H1 (cell line): Measurements from ENCODE around the gene ATCAY. TPM values are rescaled to one million over a fixed set of nuclear protein-coding genes. Genes with fewer than 3 reads are reported as not detected.
"Not testable (repeated sequence)": the region's sequence is repeated elsewhere in the genome, so short reads cannot be mapped to it uniquely, and the experiment has no call there.

Experiments
- CTCF ChIA-PET: fragments of 300-600 bp; sonication (Branson Sonifier 250); formaldehyde crosslinking; loops from one replicate; lab custom pipeline; 2021; ENCODE audit not compliant: partially characterized antibody; lab: Charles Lee
- POLR2A ChIA-PET: fragments of 300-600 bp; sonication (Branson Sonifier 250); formaldehyde crosslinking; loops from one replicate; lab custom pipeline; 2021; ENCODE audit warnings: inconsistent platforms; ENCODE audit not compliant: partially characterized antibody; lab: Charles Lee
- DNase-seq, 2 experiments: peaks; one replicate each; pipeline versions ENCODE4 v3.0.0 to v3.0.0-alpha.2; 2010 to 2022; ENCODE audit warnings: low spot score in 2 of 2, low read depth in 1 of 2, mixed read lengths in 1 of 2
- FAIRE-seq: peaks from 2 replicates; lab custom pipeline; 2011; peaks lifted over from hg19 to GRCh38; lab: Jason Lieb, UNC
- H2AFZ ChIP-seq: 2 replicates; pipeline ENCODE4 v1.8.1; 2012; ENCODE audit warnings: low read length, inconsistent platforms
- H2AK5ac ChIP-seq: 2 replicates; pipeline ENCODE4 v1.6.1; 2013; ENCODE audit warnings: low read depth, low read length
- H2BK120ac ChIP-seq: replicated peaks from 2 replicates; pipeline ENCODE3; 2013; ENCODE audit warnings: low read depth, low read length, inconsistent platforms
- H2BK12ac ChIP-seq: 2 replicates; pipeline ENCODE4 v1.6.1; 2013; ENCODE audit warnings: low read depth, low read length
- H2BK15ac ChIP-seq: 2 replicates; pipeline ENCODE4 v1.6.1; 2013; ENCODE audit warnings: low read length
- H2BK20ac ChIP-seq: 2 replicates; pipeline ENCODE4 v1.6.1; 2013; ENCODE audit warnings: low read length
- H2BK5ac ChIP-seq: 2 replicates; pipeline ENCODE4 v1.6.1; 2013; ENCODE audit warnings: low read depth, low read length
- H3K14ac ChIP-seq: 2 replicates; pipeline ENCODE4 v1.6.1; 2013; ENCODE audit warnings: inconsistent platforms; ENCODE audit not compliant: insufficient read length
- H3K18ac ChIP-seq: 2 replicates; pipeline ENCODE4 v1.6.1; 2013; ENCODE audit warnings: low read length; ENCODE audit errors: extremely low read depth
- H3K23ac ChIP-seq: 2 replicates; pipeline ENCODE4 v1.6.1; 2013; ENCODE audit warnings: inconsistent platforms; ENCODE audit not compliant: insufficient read length
- H3K23me2 ChIP-seq: 2 replicates; pipeline ENCODE4 v1.6.1; 2013; ENCODE audit warnings: low read depth, low read length
- H3K27ac ChIP-seq: 2 replicates; pipeline ENCODE4 v1.6.1; 2011; ENCODE audit warnings: low read depth, low read length, inconsistent platforms
- H3K27me3 ChIP-seq, 4 experiments: replicated peaks in 1 of 4; 1 replicate in 1 of 4; 2 replicates in 3 of 4; pipeline versions ENCODE4 v1.6.1 to v1.8.1; 2011 to 2013; ENCODE audit warnings: low read length in 3 of 4, mild to moderate bottlenecking in 3 of 4, inconsistent platforms in 2 of 4, mixed read lengths in 2 of 4, moderate library complexity in 1 of 4; ENCODE audit not compliant: control insufficient read depth in 3 of 4, insufficient read depth in 3 of 4; ENCODE audit errors: extremely low read depth in 1 of 4
- H3K36me3 ChIP-seq, 4 experiments: 2 replicates each; pipeline versions ENCODE4 v1.6.1 to v1.8.1; 2011 to 2013; ENCODE audit warnings: mild to moderate bottlenecking in 4 of 4, low read length in 3 of 4, moderate library complexity in 2 of 4, control low read depth in 1 of 4, inconsistent platforms in 1 of 4; ENCODE audit not compliant: insufficient read depth in 4 of 4, control insufficient read depth in 2 of 4
- H3K4ac ChIP-seq: replicated peaks from 2 replicates; pipeline ENCODE3; 2013; ENCODE audit warnings: low read length, low read depth, mixed read lengths, inconsistent platforms; ENCODE audit not compliant: insufficient read length
- H3K4me1 ChIP-seq, 4 experiments: replicated peaks in 1 of 4; 1 replicate in 1 of 4; 2 replicates in 3 of 4; pipeline versions ENCODE4 v1.6.1 to v1.8.1; 2011 to 2013; ENCODE audit warnings: low read length in 3 of 4, inconsistent platforms in 2 of 4, mixed read lengths in 1 of 4; ENCODE audit not compliant: insufficient read depth in 4 of 4, control insufficient read depth in 3 of 4
- H3K4me2 ChIP-seq, 2 experiments: 2 replicates each; pipeline versions ENCODE4 v1.6.1 to v1.8.1; 2011 to 2013; ENCODE audit warnings: low read depth in 2 of 2, low read length in 2 of 2, control low read depth in 1 of 2, inconsistent platforms in 1 of 2, mild to moderate bottlenecking in 1 of 2; ENCODE audit not compliant: insufficient read depth in 1 of 2
- H3K4me3 ChIP-seq, 4 experiments: fragments of 200-600, 300-600 bp in 1 of 4; sonication (generic), shearing (Covaris generic), sonication (Bioruptor Twin) in 1 of 4; 2 replicates each; pipeline versions ENCODE4 v1.5.1 to v1.8.1; 2011 to 2016; ENCODE audit warnings: low read length in 4 of 4, low read depth in 3 of 4, control low read depth in 2 of 4, inconsistent platforms in 2 of 4, mild to moderate bottlenecking in 2 of 4, mixed read lengths in 1 of 4, moderate library complexity in 1 of 4; ENCODE audit not compliant: insufficient read depth in 2 of 4; ENCODE audit errors: extremely low read depth in 1 of 4
- H3K56ac ChIP-seq: replicated peaks from 2 replicates; pipeline ENCODE3; 2013; ENCODE audit warnings: low read depth, mild to moderate bottlenecking, mixed read lengths, low read length, inconsistent platforms; ENCODE audit not compliant: insufficient read length
- H3K79me1 ChIP-seq: 2 replicates; pipeline ENCODE4 v1.6.1; 2013; ENCODE audit warnings: low read depth, low read length, control low read depth
- H3K79me2 ChIP-seq, 2 experiments: 2 replicates each; pipeline versions ENCODE4 v1.6.1 to v1.8.1; 2012 to 2013; ENCODE audit warnings: low read length in 2 of 2, mild to moderate bottlenecking in 2 of 2, inconsistent platforms in 1 of 2; ENCODE audit not compliant: insufficient read depth in 2 of 2, control insufficient read depth in 1 of 2
- H3K9ac ChIP-seq, 4 experiments: replicated peaks in 1 of 4; 1 replicate in 1 of 4; 2 replicates in 3 of 4; pipeline versions ENCODE4 v1.6.1 to v1.8.1; 2011 to 2013; ENCODE audit warnings: low read depth in 3 of 4, low read length in 3 of 4, control low read depth in 2 of 4, mild to moderate bottlenecking in 2 of 4, moderate library complexity in 2 of 4, inconsistent platforms in 1 of 4; ENCODE audit errors: extremely low read depth in 1 of 4
- H3K9me3 ChIP-seq, 2 experiments: 2 replicates each; pipeline versions ENCODE4 v1.6.1 to v1.8.1; 2012 to 2013; ENCODE audit warnings: mild to moderate bottlenecking in 2 of 2, moderate library complexity in 2 of 2, control low read depth in 1 of 2, inconsistent platforms in 1 of 2, low read depth in 1 of 2, low read length in 1 of 2, mixed read lengths in 1 of 2; ENCODE audit not compliant: insufficient read depth in 2 of 2
- H4K20me1 ChIP-seq, 2 experiments: replicated peaks in 1 of 2; 2 replicates each; pipeline versions ENCODE3 to v1.8.1; 2011 to 2013; ENCODE audit warnings: inconsistent platforms in 2 of 2, low read length in 2 of 2, mild to moderate bottlenecking in 1 of 2; ENCODE audit not compliant: insufficient read depth in 2 of 2, control insufficient read depth in 1 of 2
- H4K5ac ChIP-seq: 2 replicates; pipeline ENCODE4 v1.6.1; 2013; ENCODE audit warnings: low read length, low read depth, mixed read lengths, inconsistent platforms; ENCODE audit not compliant: insufficient read length
- H4K8ac ChIP-seq: 2 replicates; pipeline ENCODE4 v1.8.0; 2013; ENCODE audit warnings: mild to moderate bottlenecking, moderate library complexity, low read length, inconsistent platforms; ENCODE audit not compliant: insufficient read depth; ENCODE audit errors: extremely low read depth
- H4K91ac ChIP-seq: replicated peaks from 2 replicates; pipeline ENCODE3; 2013; ENCODE audit warnings: low read length, mixed read lengths, inconsistent platforms; ENCODE audit not compliant: insufficient read length
- WGBS, 2 experiments: shearing (Covaris generic) in 1 of 2; methylation state at CpG; one replicate each; pipeline versions ENCODE4 v1.1.6 to v1.1.7; 2013 to 2015; ENCODE audit warnings: low lambda C conversion rate in 2 of 2, mixed read lengths in 2 of 2, inconsistent platforms in 1 of 2, low coverage in 1 of 2, missing lambda C conversion rate in 1 of 2; ENCODE audit not compliant: insufficient replicate concordance in 2 of 2, insufficient coverage in 1 of 2, insufficient read length in 1 of 2; ENCODE audit errors: extremely low coverage in 1 of 2, missing lambda C conversion rate in 1 of 2; 5-methylcytosine and 5-hydroxymethylcytosine counted together
- polyA plus RNA-seq, 7 experiments: library from polyadenylated mRNA; depleted of rRNA in 3 of 7; stranded (reverse) in 5 of 7; unstranded in 2 of 7; fragments of >200 nt in 5 of 7; fragments of 200-250 nt in 2 of 7; gene quantifications; 1 replicate in 5 of 7; 2 replicates in 1 of 7; 4 replicates in 1 of 7; pipeline versions ENCODE4 v1.2.1 to v1.2.3, GENCODE V29; 2011 to 2013; ENCODE audit warnings: missing spikeins in 2 of 7, mixed read lengths in 2 of 7
- total RNA-seq: library from RNA; stranded (reverse); fragmentation: NEBNext Ultra II Directional; extraction: Animal tissue kit (Norgen Biotek cat#: 25700); gene quantifications from 2 replicates; pipeline ENCODE4 v1.2.1, GENCODE V29; 2021

Gene ATCAY
- total and polyA plus RNA-seq, 2 of the 8 experiments (the other 6 are each of a cell fraction or from before 2014, with no cell fraction given), result 24.4 to 33.8 TPM

DNA sequence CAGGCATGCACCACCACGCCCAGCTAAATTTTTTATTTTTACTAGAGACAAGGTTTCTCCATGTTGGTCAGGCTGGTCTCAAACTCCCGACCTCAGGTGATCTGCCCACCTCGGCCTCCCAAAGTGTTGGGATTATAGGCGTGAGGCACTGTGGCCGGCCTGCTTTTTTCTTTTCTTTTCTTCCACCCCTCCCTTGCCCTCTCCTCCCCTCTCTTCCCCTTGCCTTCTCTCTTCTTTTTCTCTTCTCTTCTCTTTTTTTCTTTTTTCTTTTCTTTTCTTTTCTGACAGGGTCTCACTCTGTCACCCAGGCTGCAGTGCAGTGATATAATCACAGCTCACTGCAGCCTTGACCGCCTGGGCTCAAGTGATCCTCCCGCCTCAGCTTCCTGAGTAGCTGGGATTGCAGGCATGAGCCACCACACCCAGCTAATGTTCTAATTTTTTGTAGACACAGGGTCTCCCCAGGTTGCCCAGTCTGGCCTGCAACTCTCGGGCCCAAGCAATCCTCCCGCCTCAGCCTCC lies 72.3 kb downstream of the ATCAY start:
- not testable (repeated sequence) for H3K4ac ChIP-seq, H3K23me2 ChIP-seq, DNase-seq, H3K79me1 ChIP-seq, H3K4me2 ChIP-seq, H3K9me3 ChIP-seq, H3K14ac ChIP-seq, H2BK120ac ChIP-seq, FAIRE-seq, H2AFZ ChIP-seq, H4K5ac ChIP-seq, H3K23ac ChIP-seq, H2BK20ac ChIP-seq, H2AK5ac ChIP-seq, H2BK5ac ChIP-seq, H3K27ac ChIP-seq, H3K79me2 ChIP-seq, H3K4me1 ChIP-seq, H3K56ac ChIP-seq, H4K91ac ChIP-seq, H4K8ac ChIP-seq, H3K9ac ChIP-seq, H3K4me3 ChIP-seq, H2BK15ac ChIP-seq, H2BK12ac ChIP-seq, H3K27me3 ChIP-seq, H4K20me1 ChIP-seq, H3K36me3 ChIP-seq, H3K18ac ChIP-seq
- POLR2A ChIA-PET, result interaction anchor here (0.6 to 24.8 kb wide), 9 partner anchors 11 to 172 kb away, joined by 3 to 870 read pairs (median 5); partner anchors contain the start of genes ATCAY, DAPK3, EEF2 and NMRK2
- CTCF ChIA-PET, result interaction anchor here (1.0 kb wide), 1 partner anchor 53 kb away, joined by 4 read pairs; no protein-coding TSS in a partner anchor
- 95% methylated on average over 8 of the region's 9 CpGs; no CpG with 5 or more reads in 1 of the 2 experiments for WGBS, 2 experiments
